Esophagus muscularis mucosa (tissue), 4 donors: ENCODE measurements around the gene GAL3ST3. TPM values are rescaled to one million over a fixed set of nuclear protein-coding genes. Genes with fewer than 3 reads are reported as not detected.

Experiments
- DNase-seq: peaks from one replicate; pipeline ENCODE4 v3.0.0-alpha.2; 2017; ENCODE audit errors: extremely low spot score
- H3K27ac ChIP-seq, 4 donors: fragments of 200-600 bp; sonication (generic); replicated peaks in 1 of 4; 1 replicate in 3 of 4; 2 replicates in 1 of 4; pipeline ENCODE4 v1.5.1; 2016 to 2019; ENCODE audit warnings: mild to moderate bottlenecking in 1 of 4
- H3K27me3 ChIP-seq, 4 donors: fragments of 200-600 bp; sonication (generic); one replicate each; pipeline versions ENCODE4 v1.5.1 to v1.6.0; 2016 to 2019
- H3K36me3 ChIP-seq, 4 donors: fragments of 200-600 bp; sonication (generic); one replicate each; pipeline ENCODE4 v1.5.1; 2016 to 2019
- H3K4me1 ChIP-seq, 4 donors: fragments of 200-600 bp; sonication (generic); one replicate each; pipeline ENCODE4 v1.5.1; 2016 to 2019
- H3K4me3 ChIP-seq, 4 donors: fragments of 200-600 bp; sonication (generic); 1 replicate in 2 of 4; 2 replicates in 2 of 4; pipeline ENCODE4 v1.5.1; 2016 to 2019; ENCODE audit warnings: mild to moderate bottlenecking in 4 of 4, moderate library complexity in 1 of 4
- H3K9me3 ChIP-seq, 4 donors: fragments of 200-600 bp; sonication (generic); 1 replicate in 3 of 4; 2 replicates in 1 of 4; pipeline ENCODE4 v1.5.1; 2016 to 2019
- EP300 ChIP-seq: sonication (generic); formaldehyde crosslinking; IDR thresholded peaks from one replicate; pipeline ENCODE4 v1.6.1; 2017; ENCODE audit warnings: antibody characterized with exemption
- POLR2A ChIP-seq: fragments of 450-650 bp; IDR thresholded peaks from one replicate; pipeline ENCODE4 v1.6.1; 2017; ENCODE audit warnings: antibody characterized with exemption, moderate library complexity, mild to moderate bottlenecking, low read depth
- POLR2AphosphoS5 ChIP-seq, 2 donors: sonication (generic); formaldehyde crosslinking; IDR thresholded peaks; one replicate each; pipeline ENCODE4 v1.6.1; 2017; ENCODE audit warnings: antibody characterized with exemption in 2 of 2
- WGBS: methylation state at CpG from one replicate; pipeline ENCODE4 v1.1.5; 2018; 5-methylcytosine and 5-hydroxymethylcytosine counted together
- intact Hi-C: fragments of 100-400 bp; cut with DNase I; formaldehyde crosslinking; loops from one replicate; pipeline ENCODE4 v1.15.1; 2023
- total RNA-seq, 4 donors: library from RNA; depleted of rRNA; stranded (reverse); fragments of >200 nt; gene quantifications; one replicate each; pipeline versions ENCODE4 v1.1.0 to v1.2.1, GENCODE V29; 2016
- TF ChIP-seq, protein P1 (sequence below), 3 experiments: fragments of 200-600 bp in 2 of 3; fragments of 450-650 bp in 1 of 3; sonication (generic) in 2 of 3; IDR thresholded peaks; one replicate each; pipeline ENCODE4 v1.5.1; 2017 to 2019; ENCODE audit warnings: antibody characterized with exemption in 3 of 3, mild to moderate bottlenecking in 2 of 3, moderate library complexity in 1 of 3

Gene GAL3ST3
- total RNA-seq, 4 donors from 2014 or later = 0.83 to 7.4 (median 3.3) TPM

DNA sequence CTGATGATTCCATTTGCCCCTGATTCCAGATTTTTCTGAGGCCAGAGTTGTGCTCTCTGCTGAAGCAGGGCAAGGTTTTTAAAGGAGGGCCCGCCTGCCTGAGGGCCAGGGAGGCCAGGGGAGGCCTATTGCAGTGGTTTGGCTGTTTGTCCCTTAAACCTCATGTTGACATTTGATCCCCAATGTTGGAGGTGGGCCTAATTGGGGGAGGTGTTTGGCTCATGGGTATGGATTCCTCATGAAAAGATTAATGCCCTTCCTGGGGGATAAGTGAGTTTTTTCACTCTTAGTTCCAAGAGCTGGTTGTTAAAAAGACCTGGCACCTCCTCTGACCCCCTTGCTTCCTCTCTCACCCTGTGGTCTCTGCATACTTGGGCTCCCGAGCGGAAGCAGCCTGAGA lies 9.2 kb downstream of the GAL3ST3 start:
- Histone ChIP-seq H3K4me3 (no peak overlapping the region), H3K36me3 (peaks cover 0 to 6% (median 0%) of the 10 kb centered on the region in 4 donors), H3K27ac (no peak overlapping the region), H3K27me3 (peaks cover 0 to 13% (median 0%) of the 10 kb centered on the region in 4 donors), H3K9me3 (no peaks in the 10 kb centered on the region), H3K4me1 (peaks cover 0 to 1% (median 0%) of the 10 kb centered on the region in 4 donors)
- WGBS = 89% methylated on average over 3 of the region's 3 CpGs
- no peak for DNase-seq
- no peak for TF ChIP-seq EP300
- TF ChIP-seq, protein P1, sequence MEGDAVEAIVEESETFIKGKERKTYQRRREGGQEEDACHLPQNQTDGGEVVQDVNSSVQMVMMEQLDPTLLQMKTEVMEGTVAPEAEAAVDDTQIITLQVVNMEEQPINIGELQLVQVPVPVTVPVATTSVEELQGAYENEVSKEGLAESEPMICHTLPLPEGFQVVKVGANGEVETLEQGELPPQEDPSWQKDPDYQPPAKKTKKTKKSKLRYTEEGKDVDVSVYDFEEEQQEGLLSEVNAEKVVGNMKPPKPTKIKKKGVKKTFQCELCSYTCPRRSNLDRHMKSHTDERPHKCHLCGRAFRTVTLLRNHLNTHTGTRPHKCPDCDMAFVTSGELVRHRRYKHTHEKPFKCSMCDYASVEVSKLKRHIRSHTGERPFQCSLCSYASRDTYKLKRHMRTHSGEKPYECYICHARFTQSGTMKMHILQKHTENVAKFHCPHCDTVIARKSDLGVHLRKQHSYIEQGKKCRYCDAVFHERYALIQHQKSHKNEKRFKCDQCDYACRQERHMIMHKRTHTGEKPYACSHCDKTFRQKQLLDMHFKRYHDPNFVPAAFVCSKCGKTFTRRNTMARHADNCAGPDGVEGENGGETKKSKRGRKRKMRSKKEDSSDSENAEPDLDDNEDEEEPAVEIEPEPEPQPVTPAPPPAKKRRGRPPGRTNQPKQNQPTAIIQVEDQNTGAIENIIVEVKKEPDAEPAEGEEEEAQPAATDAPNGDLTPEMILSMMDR (IDR thresholded peaks at IDR 0.05) = no peak
- no peak for TF ChIP-seq POLR2AphosphoS5 (IDR thresholded peaks at IDR 0.05)
- TF ChIP-seq POLR2A = no peak
- intact Hi-C loops = no loop called here

DNA sequence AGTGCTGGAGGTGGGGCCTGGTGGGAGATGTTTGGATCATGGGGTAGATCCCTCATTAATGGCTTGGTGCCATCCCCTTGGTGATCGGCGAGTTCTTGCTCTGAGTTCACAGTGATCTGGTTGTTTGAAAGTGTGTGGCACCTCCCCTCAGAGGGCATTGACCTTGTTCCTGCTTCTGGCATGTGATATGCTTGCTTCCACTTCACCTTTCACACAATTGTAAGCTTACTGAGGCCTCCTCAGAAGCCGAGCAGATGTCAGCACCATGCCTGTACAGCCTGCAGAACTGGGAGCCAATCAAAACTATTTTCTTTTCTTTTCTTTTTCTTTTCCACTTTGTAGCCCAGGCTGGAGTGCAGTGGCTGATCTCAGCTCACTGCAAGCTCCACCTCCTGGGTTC lies 11.6 kb downstream of the GAL3ST3 start:
- no peaks in the 10 kb centered on the region for H3K36me3 ChIP-seq
- 84% methylated on average over 3 of the region's 3 CpGs for WGBS
- intact Hi-C loops = no loop called here
- H3K9me3 ChIP-seq = no peaks in the 10 kb centered on the region
- TF ChIP-seq EP300 = no peak
- TF ChIP-seq, protein P1 (IDR thresholded peaks at IDR 0.05) = no peak
- no peak for TF ChIP-seq POLR2AphosphoS5 (IDR thresholded peaks at IDR 0.05)
- TF ChIP-seq POLR2A = no peak
- no peak overlapping the region for H3K27ac ChIP-seq
- H3K4me1 ChIP-seq = no peaks in the 10 kb centered on the region
- DNase-seq = no peak
- no peak overlapping the region for H3K4me3 ChIP-seq
- peaks cover 0 to 21% (median 0%) of the 10 kb centered on the region in 4 donors for H3K27me3 ChIP-seq

DNA sequence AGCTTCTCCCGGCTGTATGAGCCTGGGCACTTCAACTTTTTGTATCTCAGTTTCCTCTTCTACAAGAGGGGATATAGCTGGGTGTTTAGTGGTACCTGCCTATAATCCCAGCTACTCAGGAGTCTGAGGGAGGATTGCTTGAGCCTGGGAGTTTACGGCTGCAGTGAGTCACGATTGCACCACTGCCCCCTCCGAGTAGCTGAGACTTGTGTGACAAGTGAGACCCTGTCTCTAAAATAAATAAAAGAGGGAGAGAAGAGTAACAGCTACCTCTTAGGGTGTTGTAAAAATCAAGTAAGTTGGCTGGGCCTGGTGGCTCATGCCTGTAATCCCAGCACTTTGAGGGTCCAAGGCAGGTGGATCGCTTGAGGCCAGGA lies 12.6 kb downstream of the GAL3ST3 start:
- H3K27ac ChIP-seq = no peak overlapping the region
- no peaks in the 10 kb centered on the region for H3K9me3 ChIP-seq
- peaks cover 0 to 21% (median 0%) of the 10 kb centered on the region in 4 donors for H3K27me3 ChIP-seq
- no peak overlapping the region for H3K4me3 ChIP-seq
- no peak for TF ChIP-seq EP300
- no peak for TF ChIP-seq POLR2AphosphoS5 (IDR thresholded peaks at IDR 0.05)
- no peak for TF ChIP-seq POLR2A
- intact Hi-C loops = no loop called here
- no peaks in the 10 kb centered on the region for H3K4me1 ChIP-seq
- 90% methylated on average over 5 of the region's 5 CpGs for WGBS
- H3K36me3 ChIP-seq = no peaks in the 10 kb centered on the region
- no peak for DNase-seq

DNA sequence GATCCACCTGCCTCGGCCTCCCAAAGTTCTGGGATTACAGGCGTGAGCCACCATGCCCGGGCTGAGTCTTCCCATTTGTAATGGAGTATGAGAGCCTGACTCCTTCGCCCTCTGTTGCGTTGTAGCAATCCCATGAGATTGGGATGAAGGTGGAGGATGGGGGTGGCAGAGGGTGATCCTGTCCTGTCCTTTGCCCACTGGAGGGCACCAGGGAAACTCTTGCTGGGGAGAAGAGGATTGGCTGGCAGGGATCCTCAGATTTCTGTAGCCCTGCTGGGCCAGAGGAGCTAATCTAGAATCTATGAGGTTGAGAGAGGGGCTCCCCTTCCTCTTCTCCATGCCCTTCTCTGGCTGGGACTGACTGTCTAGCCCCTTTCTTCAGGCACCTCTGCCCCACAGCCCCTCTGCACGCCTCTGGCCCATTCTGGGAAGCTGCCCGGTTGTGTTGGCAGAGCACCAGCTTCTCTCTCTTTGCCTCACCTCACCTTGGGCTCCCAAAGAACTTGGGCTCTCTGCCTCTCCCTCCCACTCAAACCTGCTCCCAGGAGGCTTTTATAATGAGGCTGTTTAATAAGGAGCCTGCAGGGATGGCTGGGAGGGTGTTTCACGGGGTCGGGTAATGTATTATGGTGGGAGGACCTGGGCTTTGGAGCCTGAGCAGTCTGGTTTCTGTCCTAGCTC lies 13.2 kb downstream of the GAL3ST3 start:
- no peak for DNase-seq
- 71% methylated on average over 6 of the region's 9 CpGs for WGBS
- intact Hi-C loops = no loop called here
- no peak for TF ChIP-seq POLR2A
- TF ChIP-seq EP300 = no peak
- TF ChIP-seq, protein P1 (IDR thresholded peaks at IDR 0.05) = no peak
- no peak for TF ChIP-seq POLR2AphosphoS5 (IDR thresholded peaks at IDR 0.05)
- no peaks in the 10 kb centered on the region for H3K4me1 ChIP-seq
- no peaks in the 10 kb centered on the region for H3K36me3 ChIP-seq
- no peak overlapping the region for H3K4me3 ChIP-seq
- H3K27ac ChIP-seq = no peak overlapping the region
- peaks cover 0 to 21% (median 0%) of the 10 kb centered on the region in 4 donors for H3K27me3 ChIP-seq
- H3K9me3 ChIP-seq = no peaks in the 10 kb centered on the region

GRCh38 chr11:66032957-66033735 lies 15.8 kb downstream of the GAL3ST3 start:
- intact Hi-C loops = no loop called here
- peaks cover 0 to 21% (median 0%) of the 10 kb centered on the region in 4 donors for H3K27me3 ChIP-seq
- H3K36me3 ChIP-seq = no peaks in the 10 kb centered on the region
- DNase-seq = no peak
- H3K9me3 ChIP-seq = no peaks in the 10 kb centered on the region
- TF ChIP-seq EP300 = no peak
- no peak for TF ChIP-seq POLR2A
- no peak for TF ChIP-seq POLR2AphosphoS5 (IDR thresholded peaks at IDR 0.05)
- TF ChIP-seq, protein P1 (IDR thresholded peaks at IDR 0.05) = no peak
- 87% methylated on average over 8 of the region's 8 CpGs for WGBS
- no peaks in the 10 kb centered on the region for H3K4me1 ChIP-seq
- H3K27ac ChIP-seq = no peak overlapping the region
- H3K4me3 ChIP-seq = no peak overlapping the region
